ENCODE data around the gene MFAP2. TPM values are rescaled to one million over a fixed set of nuclear protein-coding genes. Genes with fewer than 3 reads are reported as not detected.
A peak's percentile ranks its signal among the peaks of the same experiment; 100 is the strongest.

The MFAP2 gene
- total and polyA plus RNA-seq, 8 donors: 4.6 to 19.5 (median 8.7) TPM

- FAIRE-seq (no peak), DNase-seq (no peak), ATAC-seq (no peak)
- Histone ChIP-seq H3K36me3 (peaks cover 0 to 25% (median 0%) of the 10 kb centered on the region in 3 donors), H3K9me3 (no peaks in the 10 kb centered on the region), H3K4me3 (no peak overlapping the region), H3K27me3 (no peaks in the 10 kb centered on the region), H3K4me1 (no peaks in the 10 kb centered on the region), H3K27ac (no peak overlapping the region)
- WGBS, 2 donors: 83% methylated on average over 10 of the region's 10 CpGs
- TF ChIP-seq CTCF (IDR thresholded peaks at IDR 0.05): no peak
- intact Hi-C loops (cut with DNase I): no loop called here
These were observed 18.2 kb upstream of the MFAP2 start for GRCh38 chr1:16998589-16998988.

- Histone ChIP-seq H3K27ac (no peak overlapping the region), H3K27me3 (no peaks in the 10 kb centered on the region), H3K36me3 (peaks cover 0 to 13% (median 0%) of the 10 kb centered on the region in 3 donors), H3K9me3 (no peaks in the 10 kb centered on the region), H3K4me1 (no peaks in the 10 kb centered on the region), H3K4me3 (no peak overlapping the region)
- FAIRE-seq (no peak), DNase-seq (no peak), ATAC-seq (no peak)
- 94 to 96% methylated on average over 14 of the region's 14 CpGs for WGBS, 2 donors
- TF ChIP-seq CTCF (IDR thresholded peaks at IDR 0.05): no peak
- intact Hi-C loops (cut with DNase I): no loop called here
These were observed 16.4 kb upstream of the MFAP2 start for GRCh38 chr1:16996845-16997244.

- no peak for ATAC-seq
- WGBS, 2 donors: 93 to 96% methylated on average over 15 of the region's 15 CpGs
- DNase-seq: peak in 2 of 6 donors; percentile 25 to 50
- Histone ChIP-seq H3K9me3 (no peaks in the 10 kb centered on the region), H3K27ac (no peak overlapping the region), H3K4me3 (no peak overlapping the region), H3K4me1 (no peaks in the 10 kb centered on the region), H3K27me3 (no peaks in the 10 kb centered on the region), H3K36me3 (peaks cover 0 to 16% (median 0%) of the 10 kb centered on the region in 3 donors)
- intact Hi-C loops (cut with DNase I): no loop called here
- TF ChIP-seq CTCF (IDR thresholded peaks at IDR 0.05): no peak
- FAIRE-seq: no peak
These were observed 13.2 kb upstream of the MFAP2 start for GRCh38 chr1:16993521-16994038.

- Histone ChIP-seq H3K4me1 (no peaks in the 10 kb centered on the region), H3K4me3 (no peak overlapping the region), H3K9me3 (no peaks in the 10 kb centered on the region), H3K27me3 (no peaks in the 10 kb centered on the region), H3K36me3 (peaks cover 0 to 16% (median 2%) of the 10 kb centered on the region in 3 donors), H3K27ac (no peak overlapping the region)
- no peak for FAIRE-seq
- intact Hi-C loops (cut with DNase I): no loop called here
- WGBS, 2 donors: 95 to 96% methylated on average over 9 of the region's 9 CpGs
- DNase-seq: no peak
- no peak for TF ChIP-seq CTCF (IDR thresholded peaks at IDR 0.05)
- ATAC-seq: no peak
These were observed 12.3 kb upstream of the MFAP2 start for GRCh38 chr1:16992675-16993074.

GRCh38 chr1:16992102-16992501 is 11.7 kb upstream of the MFAP2 start:
- DNase-seq (peak in 1 of 6 donors; percentile 72), FAIRE-seq (no peak), ATAC-seq (no peak)
- no peak for TF ChIP-seq CTCF (IDR thresholded peaks at IDR 0.05)
- Histone ChIP-seq H3K9me3 (no peaks in the 10 kb centered on the region), H3K27me3 (no peaks in the 10 kb centered on the region), H3K36me3 (peaks cover 0 to 21% (median 5%) of the 10 kb centered on the region in 3 donors), H3K4me3 (no peak overlapping the region), H3K4me1 (no peaks in the 10 kb centered on the region), H3K27ac (no peak overlapping the region)
- intact Hi-C loops (cut with DNase I): no loop called here
- WGBS, 2 donors: 96 to 98% methylated on average over 12 of the region's 12 CpGs

Data from pancreas (tissue), 10 donors.